ENCODE measurements around the gene NHS.

DNA sequence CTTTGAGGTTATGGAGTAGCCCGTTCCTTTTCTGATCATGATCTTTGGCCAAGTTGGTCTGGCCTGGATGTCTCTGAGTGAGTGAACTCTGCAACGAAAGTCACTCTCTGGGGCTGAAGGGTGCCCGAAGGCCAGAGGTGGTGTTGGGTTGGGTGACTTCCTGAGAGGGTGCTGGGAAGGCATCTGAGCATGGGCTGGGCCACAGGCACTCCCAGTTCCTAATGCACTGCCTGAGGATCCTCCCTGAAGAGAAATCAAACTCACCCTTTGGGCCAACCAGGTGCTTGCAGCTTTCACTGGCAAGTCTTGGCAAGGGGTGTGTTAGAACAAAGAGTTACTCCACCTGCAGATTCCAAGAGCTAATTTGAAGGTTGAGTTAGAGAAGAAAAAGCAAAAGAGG is 295.9 kb downstream of the NHS start:
- TF ChIP-seq, protein P1, sequence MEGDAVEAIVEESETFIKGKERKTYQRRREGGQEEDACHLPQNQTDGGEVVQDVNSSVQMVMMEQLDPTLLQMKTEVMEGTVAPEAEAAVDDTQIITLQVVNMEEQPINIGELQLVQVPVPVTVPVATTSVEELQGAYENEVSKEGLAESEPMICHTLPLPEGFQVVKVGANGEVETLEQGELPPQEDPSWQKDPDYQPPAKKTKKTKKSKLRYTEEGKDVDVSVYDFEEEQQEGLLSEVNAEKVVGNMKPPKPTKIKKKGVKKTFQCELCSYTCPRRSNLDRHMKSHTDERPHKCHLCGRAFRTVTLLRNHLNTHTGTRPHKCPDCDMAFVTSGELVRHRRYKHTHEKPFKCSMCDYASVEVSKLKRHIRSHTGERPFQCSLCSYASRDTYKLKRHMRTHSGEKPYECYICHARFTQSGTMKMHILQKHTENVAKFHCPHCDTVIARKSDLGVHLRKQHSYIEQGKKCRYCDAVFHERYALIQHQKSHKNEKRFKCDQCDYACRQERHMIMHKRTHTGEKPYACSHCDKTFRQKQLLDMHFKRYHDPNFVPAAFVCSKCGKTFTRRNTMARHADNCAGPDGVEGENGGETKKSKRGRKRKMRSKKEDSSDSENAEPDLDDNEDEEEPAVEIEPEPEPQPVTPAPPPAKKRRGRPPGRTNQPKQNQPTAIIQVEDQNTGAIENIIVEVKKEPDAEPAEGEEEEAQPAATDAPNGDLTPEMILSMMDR (IDR thresholded peaks at IDR 0.05; ENCODE audit: low read depth, low read length, poor library complexity, severe bottlenecking): no peak
- TF ChIP-seq EZH2phosphoT487 (IDR thresholded peaks at IDR 0.05; ENCODE audit: borderline replicate concordance, low read length): no peak

All from DOHH2 (cell line).